IPS DF 4.7 (cell line): ENCODE measurements around the gene PCK1.

Source experiments
- DNase-seq: peaks from one replicate; pipeline ENCODE4 v3.0.0-alpha.2; 2013; ENCODE audit warnings: low spot score; ENCODE audit errors: extremely low read depth

PCK1 gene

DNA sequence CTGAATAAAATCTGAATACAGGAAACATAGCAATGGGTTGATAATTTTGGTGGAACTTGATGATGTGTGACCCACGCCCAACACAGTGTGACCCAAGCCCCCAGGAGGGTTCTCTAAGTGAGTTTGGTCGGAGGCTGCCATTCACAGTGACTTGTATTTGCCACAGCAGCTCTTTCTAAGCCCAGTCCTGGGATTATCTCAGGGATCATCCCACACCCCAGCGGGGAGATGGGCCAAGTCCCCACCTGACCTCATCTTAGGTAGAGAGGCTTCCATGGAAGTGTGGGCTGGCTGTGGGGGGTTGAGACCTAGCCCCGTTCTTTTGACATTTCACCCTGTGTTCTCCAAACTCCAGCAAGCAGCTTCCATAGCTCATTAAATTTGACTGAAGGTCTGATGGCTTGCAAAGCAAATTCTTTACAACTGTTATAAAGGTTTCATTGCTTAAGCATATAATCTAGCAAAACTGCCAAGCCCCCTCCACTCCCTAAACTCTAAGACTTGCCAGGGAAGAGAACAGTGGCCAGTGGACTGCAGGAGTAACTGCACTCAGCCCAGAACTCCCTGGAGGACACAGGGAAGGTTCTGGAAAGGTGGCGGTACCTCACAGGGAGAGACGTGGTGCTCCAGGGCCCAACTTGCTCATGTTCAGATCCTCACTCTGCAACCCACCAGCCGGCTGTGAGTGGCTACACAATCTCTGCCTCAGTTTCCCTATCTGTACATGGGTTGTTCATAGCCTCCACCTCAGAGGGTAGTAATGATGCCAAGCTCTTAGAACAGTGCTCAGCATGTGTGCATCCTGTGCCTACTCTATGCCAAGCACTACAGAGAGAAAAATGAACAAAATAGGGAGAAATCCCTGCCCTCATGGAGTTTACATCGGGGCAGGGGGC lies 1.0 kb upstream of the PCK1 start:
- no peak for DNase-seq

DNA sequence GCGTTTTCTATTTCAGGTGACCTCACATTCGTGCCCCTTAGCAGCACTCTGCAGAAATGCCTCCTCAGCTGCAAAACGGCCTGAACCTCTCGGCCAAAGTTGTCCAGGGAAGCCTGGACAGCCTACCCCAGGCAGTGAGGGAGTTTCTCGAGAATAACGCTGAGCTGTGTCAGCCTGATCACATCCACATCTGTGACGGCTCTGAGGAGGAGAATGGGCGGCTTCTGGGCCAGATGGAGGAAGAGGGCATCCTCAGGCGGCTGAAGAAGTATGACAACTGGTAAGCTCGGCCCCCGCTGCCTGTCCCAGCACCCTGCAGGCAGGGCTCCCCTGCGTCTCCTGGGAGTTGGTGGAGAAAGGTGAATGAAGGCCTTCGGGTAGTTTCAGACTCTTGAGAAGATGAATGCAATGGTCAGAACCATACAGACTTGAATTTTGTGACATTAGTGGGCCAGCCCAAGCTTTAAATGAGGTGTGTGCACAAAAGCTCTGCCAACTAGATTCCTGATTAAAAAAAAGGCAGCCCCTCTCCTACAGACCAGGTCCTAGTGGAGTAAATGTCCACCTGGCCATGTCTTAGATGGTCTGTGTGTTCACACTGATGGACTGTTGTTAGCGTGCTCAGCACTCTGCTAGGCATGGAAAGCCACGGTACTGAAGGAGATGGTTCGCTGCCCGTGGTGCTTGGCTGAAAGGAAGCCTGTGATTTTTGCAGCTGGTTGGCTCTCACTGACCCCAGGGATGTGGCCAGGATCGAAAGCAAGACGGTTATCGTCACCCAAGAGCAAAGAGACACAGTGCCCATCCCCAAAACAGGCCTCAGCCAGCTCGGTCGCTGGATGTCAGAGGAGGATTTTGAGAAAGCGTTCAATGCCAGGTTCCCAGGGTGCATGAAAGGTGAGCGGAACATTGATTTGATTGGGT lies 708 bp downstream of the PCK1 start:
- no peak for DNase-seq

DNA sequence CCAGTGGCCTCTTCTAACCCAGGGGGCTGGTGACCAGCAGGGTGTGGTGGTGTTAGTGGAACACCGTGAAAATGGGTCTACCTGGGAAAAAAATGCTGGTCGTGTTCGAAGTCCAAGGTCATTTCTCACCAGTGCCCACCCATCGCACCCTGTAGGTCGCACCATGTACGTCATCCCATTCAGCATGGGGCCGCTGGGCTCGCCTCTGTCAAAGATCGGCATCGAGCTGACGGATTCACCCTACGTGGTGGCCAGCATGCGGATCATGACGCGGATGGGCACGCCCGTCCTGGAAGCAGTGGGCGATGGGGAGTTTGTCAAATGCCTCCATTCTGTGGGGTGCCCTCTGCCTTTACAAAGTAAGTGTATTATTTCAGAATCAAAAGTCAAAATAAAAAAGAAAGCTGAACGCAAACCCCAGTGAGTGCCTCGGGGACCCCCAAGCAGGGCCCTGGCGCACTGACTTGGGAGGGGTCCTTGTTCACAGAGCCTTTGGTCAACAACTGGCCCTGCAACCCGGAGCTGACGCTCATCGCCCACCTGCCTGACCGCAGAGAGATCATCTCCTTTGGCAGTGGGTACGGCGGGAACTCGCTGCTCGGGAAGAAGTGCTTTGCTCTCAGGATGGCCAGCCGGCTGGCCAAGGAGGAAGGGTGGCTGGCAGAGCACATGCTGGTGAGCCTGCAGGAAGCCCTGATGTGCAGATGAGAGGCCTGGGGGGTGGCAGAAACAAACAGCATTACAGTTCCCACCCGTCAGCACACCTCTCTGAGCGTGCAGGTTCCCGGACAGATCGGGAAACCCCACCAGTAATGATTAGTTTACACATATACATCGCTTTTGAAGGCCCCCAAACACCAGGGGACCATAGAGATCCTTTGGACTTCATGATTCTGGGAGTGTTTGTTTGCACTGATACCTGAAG lies 1.9 kb downstream of the PCK1 start:
- no peak for DNase-seq

DNA sequence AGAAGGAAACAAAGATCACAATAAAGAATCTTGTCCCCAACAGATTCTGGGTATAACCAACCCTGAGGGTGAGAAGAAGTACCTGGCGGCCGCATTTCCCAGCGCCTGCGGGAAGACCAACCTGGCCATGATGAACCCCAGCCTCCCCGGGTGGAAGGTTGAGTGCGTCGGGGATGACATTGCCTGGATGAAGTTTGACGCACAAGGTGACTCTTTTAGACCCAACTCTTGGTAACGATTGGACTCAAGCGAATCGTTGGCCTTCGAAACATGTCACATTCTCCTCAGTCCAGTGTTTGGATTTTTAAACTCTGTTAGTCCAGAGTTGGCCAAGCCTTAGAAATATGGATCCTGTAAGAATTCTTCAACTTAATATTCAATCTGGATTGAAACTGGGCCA lies 2.6 kb downstream of the PCK1 start:
- DNase-seq = no peak

DNA sequence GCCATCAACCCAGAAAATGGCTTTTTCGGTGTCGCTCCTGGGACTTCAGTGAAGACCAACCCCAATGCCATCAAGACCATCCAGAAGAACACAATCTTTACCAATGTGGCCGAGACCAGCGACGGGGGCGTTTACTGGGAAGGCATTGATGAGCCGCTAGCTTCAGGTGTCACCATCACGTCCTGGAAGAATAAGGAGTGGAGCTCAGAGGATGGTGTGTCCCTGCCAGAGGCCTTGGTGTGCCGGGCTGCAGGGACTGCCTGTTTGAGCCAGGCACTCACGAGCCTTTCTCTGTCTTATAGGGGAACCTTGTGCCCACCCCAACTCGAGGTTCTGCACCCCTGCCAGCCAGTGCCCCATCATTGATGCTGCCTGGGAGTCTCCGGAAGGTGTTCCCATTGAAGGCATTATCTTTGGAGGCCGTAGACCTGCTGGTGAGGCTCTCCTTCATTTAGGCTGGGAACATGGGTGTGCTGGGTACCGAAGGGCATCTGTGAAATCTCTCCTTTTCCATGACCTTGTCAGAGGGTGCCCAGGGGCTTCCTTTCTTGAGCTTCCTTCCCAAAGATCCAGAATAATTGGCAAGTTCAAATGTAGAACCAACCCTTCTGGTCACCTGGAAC lies 3.4 kb downstream of the PCK1 start:
- DNase-seq = no peak

DNA sequence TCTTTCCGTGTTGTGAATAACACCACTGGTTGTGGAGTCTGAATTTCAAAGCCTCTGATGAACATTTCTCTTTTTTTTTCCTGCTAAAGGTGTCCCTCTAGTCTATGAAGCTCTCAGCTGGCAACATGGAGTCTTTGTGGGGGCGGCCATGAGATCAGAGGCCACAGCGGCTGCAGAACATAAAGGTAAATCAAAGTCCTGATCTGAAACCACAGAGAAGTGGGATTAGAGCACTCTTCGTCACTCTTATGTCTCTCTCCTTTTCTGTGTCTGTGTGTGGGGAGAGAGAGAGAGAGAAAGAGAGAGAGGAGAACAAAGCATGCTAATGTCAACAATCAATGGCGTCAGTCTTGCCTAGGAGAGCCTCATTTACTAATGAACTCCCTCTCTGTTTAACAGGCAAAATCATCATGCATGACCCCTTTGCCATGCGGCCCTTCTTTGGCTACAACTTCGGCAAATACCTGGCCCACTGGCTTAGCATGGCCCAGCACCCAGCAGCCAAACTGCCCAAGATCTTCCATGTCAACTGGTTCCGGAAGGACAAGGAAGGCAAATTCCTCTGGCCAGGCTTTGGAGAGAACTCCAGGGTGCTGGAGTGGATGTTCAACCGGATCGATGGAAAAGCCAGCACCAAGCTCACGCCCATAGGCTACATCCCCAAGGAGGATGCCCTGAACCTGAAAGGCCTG lies 4.2 kb downstream of the PCK1 start:
- no peak for DNase-seq

DNA sequence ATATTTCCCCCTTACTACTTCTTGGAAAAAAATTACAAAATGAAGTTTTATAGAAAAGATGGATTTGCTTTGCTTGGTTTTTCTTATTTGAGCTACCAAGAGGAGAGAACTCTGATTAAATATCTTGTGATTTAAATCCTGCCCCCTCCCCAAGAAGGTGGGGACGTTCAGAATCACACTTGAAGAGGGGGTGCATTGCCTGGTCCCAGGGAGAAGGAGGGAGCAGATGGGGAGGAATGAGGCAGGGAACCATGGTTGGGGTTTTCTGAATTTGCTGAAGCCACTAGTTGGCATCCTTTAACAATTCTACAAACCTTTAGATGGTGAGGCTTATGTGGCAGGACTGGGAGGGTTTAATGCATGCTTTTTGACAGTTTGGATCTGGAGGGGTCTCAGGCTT lies 5.5 kb downstream of the PCK1 start:
- DNase-seq = no peak

DNA sequence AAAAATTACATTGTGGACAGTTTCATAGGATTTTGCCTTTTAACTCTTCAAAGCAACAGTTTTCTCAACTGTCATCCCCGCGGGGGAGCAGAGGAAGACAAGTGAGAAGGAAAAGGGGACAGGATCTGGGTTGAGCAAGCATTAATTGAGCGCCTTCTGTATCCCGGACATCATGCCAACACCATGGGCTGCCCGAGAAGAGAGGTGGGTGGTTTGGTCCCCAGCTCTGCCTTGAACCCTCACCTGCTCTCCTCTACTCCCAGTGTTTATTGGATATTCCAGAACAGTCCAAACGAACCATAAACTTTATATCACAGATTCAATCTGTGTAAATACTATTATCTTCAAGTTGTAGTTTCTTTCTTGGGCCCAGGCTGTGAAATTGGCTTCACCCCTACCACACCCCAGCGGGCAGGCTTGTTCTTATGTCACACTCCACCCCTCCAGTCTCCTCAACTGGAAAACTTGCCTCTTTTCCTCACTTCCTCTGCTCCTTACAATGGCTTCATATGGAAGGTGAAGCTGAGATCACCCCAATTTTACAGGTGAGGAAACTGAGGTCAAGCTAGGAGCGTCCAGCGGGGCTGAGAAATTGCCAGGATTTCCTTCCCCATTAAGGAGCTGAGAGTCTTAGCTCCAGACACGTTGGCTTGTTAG lies 6.0 kb downstream of the PCK1 start:
- DNase-seq = no peak

DNA sequence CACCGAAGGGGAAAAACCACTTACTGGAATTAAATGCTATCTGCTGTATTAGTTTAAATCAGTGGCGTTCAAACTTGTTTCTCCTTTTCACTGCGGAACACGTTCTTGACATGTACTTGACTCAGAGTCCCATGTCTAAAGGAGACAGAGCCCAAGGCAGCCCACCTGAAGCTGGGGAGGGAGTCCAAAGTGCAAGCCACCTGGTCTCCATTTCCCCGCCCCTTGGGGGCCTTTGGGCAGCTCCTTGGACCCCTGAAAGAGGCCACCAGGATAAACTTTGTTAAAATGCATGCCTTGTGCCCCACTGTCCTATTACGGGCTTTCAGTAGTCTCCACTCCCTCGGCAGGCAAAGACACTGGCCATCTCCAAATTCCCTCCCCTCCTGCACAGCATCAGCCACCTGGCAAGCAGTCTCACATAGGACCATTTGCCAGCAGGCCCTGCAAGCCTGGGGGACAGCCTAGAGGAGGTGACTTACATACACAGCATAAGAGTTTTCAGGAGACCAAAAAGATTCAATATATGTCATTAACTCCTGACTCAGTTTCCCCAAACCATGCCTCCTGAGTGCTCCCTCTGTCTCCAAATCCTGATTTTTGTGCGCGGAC lies 6.7 kb downstream of the PCK1 start:
- DNase-seq = no peak

DNA sequence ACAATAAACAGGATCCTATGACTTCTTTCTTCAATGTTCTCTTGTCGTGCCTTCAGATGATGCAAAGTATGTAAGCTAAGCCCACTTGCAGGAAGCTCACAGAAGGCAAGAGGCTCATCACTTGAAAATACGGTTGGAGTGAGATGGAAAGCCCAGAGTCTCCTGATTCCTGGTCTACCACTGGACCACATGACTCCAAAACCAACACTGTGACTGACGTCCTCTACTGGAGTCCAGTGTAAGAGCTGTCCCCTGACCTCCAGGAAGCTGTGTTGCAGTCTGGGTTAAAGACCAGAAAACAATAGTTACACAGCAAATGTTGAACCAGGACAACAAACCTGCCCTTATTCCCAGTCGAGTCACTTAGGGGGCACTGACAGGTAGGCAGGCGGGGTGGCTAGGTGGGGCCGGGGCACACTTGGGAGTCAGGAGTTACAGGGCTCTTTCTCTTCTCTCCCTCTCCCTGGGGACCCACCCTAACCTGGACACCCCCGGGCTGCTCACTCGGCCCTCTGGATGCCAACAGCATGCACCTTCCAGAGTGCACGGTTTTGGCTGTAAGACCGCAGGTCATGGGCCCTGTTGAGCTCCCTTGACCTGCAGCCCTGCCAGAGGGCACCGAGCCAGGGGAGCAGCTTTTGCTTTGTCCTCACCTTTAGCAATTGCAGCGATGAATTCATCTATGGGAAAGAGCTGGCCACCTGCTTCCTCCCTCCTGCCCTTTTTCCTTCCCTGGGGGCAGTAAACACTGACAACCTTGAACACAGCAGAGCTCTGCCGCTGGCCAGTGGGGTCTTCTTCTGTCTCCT lies 7.4 kb downstream of the PCK1 start:
- no peak for DNase-seq

DNA sequence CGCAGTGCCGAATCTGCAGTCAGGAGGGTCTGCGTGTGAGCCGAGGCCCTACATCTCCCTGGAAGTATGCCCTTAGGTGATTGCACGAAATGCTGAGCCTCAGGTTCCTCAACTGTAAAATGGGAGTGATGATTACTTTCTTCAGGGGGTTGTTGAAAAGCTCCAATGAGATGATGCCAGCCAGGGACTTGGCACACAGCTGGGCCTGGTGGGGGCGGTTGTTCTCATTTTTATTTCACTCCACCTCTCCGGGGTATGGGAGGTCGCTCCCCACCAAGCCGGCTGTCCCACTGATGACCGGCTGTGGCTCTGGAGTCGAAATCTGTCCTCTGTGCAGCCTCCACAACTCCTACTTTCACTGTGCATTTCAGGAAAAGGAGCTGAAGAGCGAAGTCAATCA lies 8.1 kb downstream of the PCK1 start:
- DNase-seq = no peak

DNA sequence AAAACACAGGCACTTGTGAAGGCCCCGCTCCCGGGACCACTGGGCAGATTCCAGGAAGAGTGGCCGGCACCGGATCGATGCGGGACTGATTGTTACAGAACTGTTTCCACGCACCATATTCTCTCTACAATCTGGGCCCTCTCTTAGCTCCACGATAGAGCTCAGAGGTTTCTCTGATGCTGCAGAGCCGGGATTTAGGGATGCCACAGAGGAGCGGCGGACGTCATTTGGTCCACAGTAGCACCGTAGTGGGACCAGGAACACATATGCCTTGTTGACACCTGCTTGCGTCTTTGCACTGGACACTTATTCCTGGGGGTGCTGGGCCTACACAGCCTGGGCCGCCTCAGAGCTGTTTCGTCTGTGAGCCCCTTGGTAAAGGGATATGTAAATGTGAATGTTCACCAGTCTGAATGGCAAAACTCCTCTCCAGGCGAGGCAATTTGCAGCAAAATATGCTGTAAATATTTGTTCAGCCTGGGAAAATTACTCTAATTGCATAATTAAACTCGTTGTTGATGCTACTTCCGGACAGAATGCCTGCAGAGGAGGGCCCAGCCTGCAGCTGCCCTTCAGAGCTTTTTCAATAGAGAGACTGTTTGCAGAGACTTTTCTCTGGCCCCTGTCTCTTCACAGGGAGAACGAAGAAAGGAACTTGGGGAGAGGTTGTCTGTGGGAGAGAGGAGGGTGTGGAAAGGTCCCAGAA lies 9.4 kb downstream of the PCK1 start:
- no peak for DNase-seq

DNA sequence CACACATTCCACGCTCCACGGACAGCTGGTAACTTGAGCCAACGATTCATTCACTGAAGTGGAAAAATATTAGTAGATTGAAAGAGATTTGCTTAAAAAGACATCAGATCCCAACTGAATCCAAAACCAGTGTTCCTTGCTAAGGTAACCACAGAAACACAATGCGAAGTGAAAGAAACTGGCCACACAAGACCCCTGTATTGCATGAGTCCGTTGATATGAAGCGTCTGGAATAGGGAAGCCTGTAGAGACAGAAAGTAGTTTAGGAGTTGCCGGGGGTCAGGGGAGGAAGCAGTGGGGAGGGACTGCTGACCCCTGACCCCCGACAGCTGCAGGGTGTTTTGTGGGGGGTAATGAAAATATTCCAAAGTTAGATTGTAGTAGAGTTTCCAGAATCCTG lies 10.0 kb downstream of the PCK1 start:
- no peak for DNase-seq

DNA sequence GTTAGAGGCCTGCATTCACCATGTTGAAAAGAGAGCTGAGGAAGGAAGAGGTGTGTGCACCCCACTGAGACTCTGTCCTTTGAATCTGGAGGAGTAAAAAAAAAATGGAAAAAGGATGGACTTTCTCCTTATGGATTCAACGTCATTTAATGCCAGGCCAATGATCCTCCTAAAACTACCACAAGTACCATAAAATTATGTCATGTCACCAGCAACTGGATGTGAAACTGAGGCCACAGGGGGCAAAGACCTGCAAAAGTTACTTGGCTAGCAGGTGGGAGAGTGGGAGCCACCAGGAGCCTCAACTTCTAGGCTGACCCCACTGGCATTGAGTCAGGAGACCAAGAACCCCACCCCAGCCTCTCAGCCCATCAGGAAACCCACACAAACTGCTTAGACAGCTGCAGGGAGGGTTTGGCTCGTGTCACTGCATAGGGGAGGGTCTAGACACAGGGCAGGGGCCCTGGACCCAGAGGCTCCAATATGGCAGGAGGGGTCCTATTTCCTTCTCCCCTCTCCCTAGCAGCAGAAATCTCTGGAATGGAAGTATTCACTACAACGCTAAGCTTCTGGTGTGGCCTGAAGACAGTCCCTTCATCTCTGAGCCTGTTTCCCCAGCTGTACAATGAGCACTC lies 11.0 kb downstream of the PCK1 start:
- no peak for DNase-seq

DNA sequence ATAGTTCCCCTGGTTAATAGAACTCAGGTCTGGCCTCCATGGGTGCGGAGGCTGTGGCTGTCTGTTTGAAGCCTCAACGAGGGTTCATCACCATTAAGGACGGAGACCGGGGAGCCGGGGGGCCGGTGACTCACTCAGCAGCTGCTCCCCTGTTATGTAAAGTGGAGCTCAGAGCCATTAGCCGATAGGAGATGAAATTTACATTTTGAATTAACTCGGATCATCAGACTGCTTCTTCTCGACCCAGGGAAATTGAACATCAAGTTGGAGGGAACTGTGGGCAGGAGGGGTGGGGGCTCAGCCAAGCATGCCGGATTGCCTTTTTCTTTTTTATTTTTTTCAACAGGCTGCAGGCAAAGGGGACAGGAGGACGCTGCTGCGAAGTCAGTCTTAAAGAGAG lies 12.3 kb downstream of the PCK1 start:
- no peak for DNase-seq

DNA sequence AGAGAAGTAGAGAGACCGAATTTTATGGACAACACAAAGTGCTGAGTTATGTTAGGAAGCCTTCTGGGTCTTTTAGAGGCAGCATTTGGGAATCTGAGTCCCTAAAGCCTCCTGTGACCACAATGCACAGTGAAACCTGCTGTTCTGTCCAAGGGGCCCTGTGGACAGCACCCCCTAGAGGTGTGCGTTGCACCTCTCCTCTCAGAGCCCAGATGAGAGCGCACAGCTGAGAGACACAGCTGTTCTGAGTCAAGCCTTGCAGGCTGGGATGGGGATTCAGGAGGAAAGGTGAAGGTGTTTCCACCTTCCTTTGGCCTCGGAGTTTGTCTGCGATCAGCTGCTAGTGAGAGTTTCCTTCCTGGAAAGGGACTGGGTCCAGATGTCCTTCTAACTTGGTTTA lies 13.0 kb downstream of the PCK1 start:
- DNase-seq = no peak

DNA sequence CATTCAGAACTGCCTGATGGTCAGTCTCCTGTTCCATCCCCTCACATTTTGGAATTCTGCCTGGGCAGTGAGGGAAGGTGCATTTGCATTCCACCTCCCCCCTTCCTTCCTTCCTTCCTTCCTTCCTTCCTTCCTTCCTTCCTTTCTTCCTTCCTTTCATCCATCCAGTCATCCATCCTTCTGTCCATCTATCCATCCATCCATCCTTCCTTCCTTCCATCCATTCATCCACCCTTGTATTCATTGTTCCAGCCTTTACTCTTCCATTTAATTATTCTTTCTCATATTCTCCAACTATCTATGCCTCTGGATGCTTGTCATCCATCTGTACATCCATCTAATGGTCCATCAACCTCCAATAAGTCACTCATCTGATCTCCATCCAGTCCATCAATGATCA lies 14.0 kb downstream of the PCK1 start:
- DNase-seq = no peak
